GM12878 (cell line): Measurements from ENCODE around the gene TESPA1. TPM values are rescaled to one million over a fixed set of nuclear protein-coding genes. Genes with fewer than 3 reads are reported as not detected.
A peak's percentile ranks its signal among the peaks of the same experiment; 100 is the strongest.

ENCODE experiments used
- ELK1 ChIP-seq: IDR thresholded peaks from 2 replicates; pipeline ENCODE4 v1.6.1; 2012; ENCODE audit warnings: low read depth, low read length, improper control_type of control experiment
- ETV6 ChIP-seq, 2 experiments: fragments of 450-650 bp in 1 of 2; IDR thresholded peaks in 1 of 2; conservative IDR thresholded peaks in 1 of 2; 2 replicates each; pipeline ENCODE4 v1.6.1; 2014; ENCODE audit warnings: antibody characterized with exemption in 1 of 2, borderline replicate concordance in 1 of 2, low read depth in 1 of 2, mild to moderate bottlenecking in 1 of 2, moderate library complexity in 1 of 2
- FOXM1 ChIP-seq: IDR thresholded peaks from 2 replicates; pipeline ENCODE4 v1.6.1; 2012; ENCODE audit warnings: low read depth, mild to moderate bottlenecking, inconsistent platforms, low read length, moderate library complexity
- GATAD2B ChIP-seq: fragments of 450-650 bp; conservative IDR thresholded peaks from 2 replicates; pipeline ENCODE4 v1.6.1; 2017; ENCODE audit warnings: low read depth, mild to moderate bottlenecking, moderate library complexity
- HCFC1 ChIP-seq: fragments of 150-350 bp; IDR thresholded peaks from 2 replicates; pipeline ENCODE4 v1.6.1; 2014; ENCODE audit warnings: low read length
- HDGF ChIP-seq: fragments of 450-650 bp; IDR thresholded peaks from 2 replicates; pipeline ENCODE4 v1.6.1; 2016; ENCODE audit warnings: antibody characterized with exemption
- JUND ChIP-seq: IDR thresholded peaks from 2 replicates; pipeline ENCODE4 v1.6.1; 2012; ENCODE audit warnings: low read depth, mild to moderate bottlenecking, low read length, improper control_type of control experiment, moderate library complexity
- MAX ChIP-seq: IDR thresholded peaks from 2 replicates; pipeline ENCODE4 v1.6.1; 2012; ENCODE audit warnings: low read depth, low read length, improper control_type of control experiment
- MTA2 ChIP-seq: fragments of 450-650 bp; IDR thresholded peaks from 2 replicates; pipeline ENCODE4 v1.6.1; 2016; ENCODE audit warnings: low read depth, mild to moderate bottlenecking, moderate library complexity
- MYB ChIP-seq: fragments of 150-350 bp; IDR thresholded peaks from 2 replicates; pipeline ENCODE4 v1.6.1; 2014; ENCODE audit warnings: mild to moderate bottlenecking, low read depth, low read length, borderline replicate concordance
- PBX3 ChIP-seq: IDR thresholded peaks from 2 replicates; pipeline ENCODE4 v1.6.1; 2011; ENCODE audit warnings: mild to moderate bottlenecking, low read depth, low read length, moderate library complexity; ENCODE audit not compliant: insufficient replicate concordance
- POLR2AphosphoS2 ChIP-seq: IDR thresholded peaks from 2 replicates; pipeline ENCODE4 v1.6.1; 2011; ENCODE audit warnings: low read depth, mild to moderate bottlenecking, low read length, improper control_type of control experiment, moderate library complexity
- REST ChIP-seq: IDR thresholded peaks from 2 replicates; pipeline ENCODE4 v1.6.1; 2012; ENCODE audit warnings: mild to moderate bottlenecking, low read depth, low read length
- SMAD1 ChIP-seq: fragments of 450-650 bp; IDR thresholded peaks from 2 replicates; pipeline ENCODE4 v1.6.1; 2018; ENCODE audit warnings: mild to moderate bottlenecking, low read depth; ENCODE audit not compliant: partially characterized antibody
- SRF ChIP-seq, 2 experiments: IDR thresholded peaks; 2 replicates each; pipeline ENCODE4 v1.6.1; 2011; ENCODE audit warnings: low read depth in 2 of 2, low read length in 2 of 2, mild to moderate bottlenecking in 1 of 2, moderate library complexity in 1 of 2
- TBL1XR1 ChIP-seq: IDR thresholded peaks from 2 replicates; pipeline ENCODE4 v1.6.1; 2012; ENCODE audit warnings: low read depth, low read length, improper control_type of control experiment
- TCF3 ChIP-seq: IDR thresholded peaks from 2 replicates; pipeline ENCODE4 v1.6.1; 2012; ENCODE audit warnings: low read depth, mild to moderate bottlenecking, low read length, borderline replicate concordance; ENCODE audit not compliant: insufficient read depth
- YY1 ChIP-seq: IDR thresholded peaks from 2 replicates; pipeline ENCODE4 v1.6.1; 2011; ENCODE audit warnings: low read depth, mild to moderate bottlenecking, low read length
- ZNF207 ChIP-seq: fragments of 450-650 bp; IDR thresholded peaks from 2 replicates; pipeline ENCODE4 v1.6.1; 2014; ENCODE audit warnings: antibody characterized with exemption, mild to moderate bottlenecking, borderline replicate concordance
- ZNF274 ChIP-seq: IDR thresholded peaks from one replicate; pipeline ENCODE4 v1.8.0; 2011; ENCODE audit not compliant: insufficient read length, insufficient read depth
- polyA plus RNA-seq, 11 experiments: library from polyadenylated mRNA; depleted of rRNA in 4 of 11; unstranded in 6 of 11; stranded (reverse) in 5 of 11; fragments of >200 nt; fragmentation: Nextera tagmentation in 4 of 11; fragmentation: Illumina TruSeq in 1 of 11; extraction: Ambion mirVana in 4 of 11; extraction: Trizol in 1 of 11; gene quantifications; 1 replicate in 1 of 11; 2 replicates in 10 of 11; pipeline versions ENCODE4 v1.2.1 to v1.2.3, GENCODE V29; 2011 to 2016; ENCODE audit warnings: inconsistent platforms in 2 of 11, missing spikeins in 2 of 11, low read depth in 1 of 11
- total RNA-seq, 4 experiments: library from RNA; depleted of rRNA in 3 of 4; stranded (reverse); fragments of >200 nt in 3 of 4; fragmentation: Illumina TruSeq in 1 of 4; extraction: Trizol in 1 of 4; gene quantifications; 2 replicates each; pipeline versions ENCODE4 v1.2.1 to v1.2.3, GENCODE V29; 2013 to 2021
- TF ChIP-seq, protein P1 (sequence below): IDR thresholded peaks from 2 replicates; pipeline ENCODE4 v1.6.1; 2012; ENCODE audit warnings: low read depth, low read length, improper control_type of control experiment
- TF ChIP-seq, protein P2 (sequence below): fragments of 450-650 bp; IDR thresholded peaks from 2 replicates; pipeline ENCODE4 v1.6.1; 2014; ENCODE audit warnings: mild to moderate bottlenecking

TESPA1 gene
- total and polyA plus RNA-seq, 10 of the 15 experiments (the other 5 are each of a cell fraction or from before 2014, with no cell fraction given): 13.8 to 56.2 (median 23.9) TPM

- TF ChIP-seq MAX (no peak), ETV6 (conservative IDR thresholded peaks at IDR 0.05 in 1 of 2, IDR thresholded peaks at IDR 0.05 in 1 of 2; ENCODE audit: borderline replicate concordance in 1 of 2, low read depth in 1 of 2) (no peak), MYB (no peak), HDGF (no peak), ZNF274 (no peak), FOXM1 (no peak), POLR2AphosphoS2 (no peak), REST (no peak), TCF3 (no peak), MTA2 (0 out of 2 replicates have a peak, but pooled peaks have one; percentile 21), SRF (IDR thresholded peaks at IDR 0.05; ENCODE audit: low read depth in 2 of 2, low read length in 2 of 2) (no peak), HCFC1 (no peak), PBX3 (no peak), YY1 (peak; percentile 61; the same call in 1 of the 2 replicates), ZNF207 (no peak), TBL1XR1 (no peak), ELK1 (no peak), JUND (no peak), SMAD1 (no peak), GATAD2B (no peak)
- TF ChIP-seq, protein P1, sequence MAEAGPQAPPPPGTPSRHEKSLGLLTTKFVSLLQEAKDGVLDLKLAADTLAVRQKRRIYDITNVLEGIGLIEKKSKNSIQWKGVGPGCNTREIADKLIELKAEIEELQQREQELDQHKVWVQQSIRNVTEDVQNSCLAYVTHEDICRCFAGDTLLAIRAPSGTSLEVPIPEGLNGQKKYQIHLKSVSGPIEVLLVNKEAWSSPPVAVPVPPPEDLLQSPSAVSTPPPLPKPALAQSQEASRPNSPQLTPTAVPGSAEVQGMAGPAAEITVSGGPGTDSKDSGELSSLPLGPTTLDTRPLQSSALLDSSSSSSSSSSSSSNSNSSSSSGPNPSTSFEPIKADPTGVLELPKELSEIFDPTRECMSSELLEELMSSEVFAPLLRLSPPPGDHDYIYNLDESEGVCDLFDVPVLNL: no peak
- TF ChIP-seq, protein P2, sequence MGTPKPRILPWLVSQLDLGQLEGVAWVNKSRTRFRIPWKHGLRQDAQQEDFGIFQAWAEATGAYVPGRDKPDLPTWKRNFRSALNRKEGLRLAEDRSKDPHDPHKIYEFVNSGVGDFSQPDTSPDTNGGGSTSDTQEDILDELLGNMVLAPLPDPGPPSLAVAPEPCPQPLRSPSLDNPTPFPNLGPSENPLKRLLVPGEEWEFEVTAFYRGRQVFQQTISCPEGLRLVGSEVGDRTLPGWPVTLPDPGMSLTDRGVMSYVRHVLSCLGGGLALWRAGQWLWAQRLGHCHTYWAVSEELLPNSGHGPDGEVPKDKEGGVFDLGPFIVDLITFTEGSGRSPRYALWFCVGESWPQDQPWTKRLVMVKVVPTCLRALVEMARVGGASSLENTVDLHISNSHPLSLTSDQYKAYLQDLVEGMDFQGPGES: no peak
Observed at GRCh38 chr12:54959291-54960018, 25.1 kb downstream of the TESPA1 start (continued).
